DOHH2 (cell line): ENCODE results near the gene FKBP5.

ENCODE experiments used
- CTCF ChIP-seq: fragments of 200-600 bp; sonication (generic); IDR thresholded peaks from one replicate; pipeline ENCODE4 v1.5.1; 2014; ENCODE audit warnings: antibody characterized with exemption, mild to moderate bottlenecking, low read depth, low read length; ENCODE audit not compliant: poor library complexity, severe bottlenecking
- EZH2phosphoT487 ChIP-seq: fragments of 200-600 bp; sonication (generic); IDR thresholded peaks from 2 replicates; pipeline ENCODE4 v1.6.1; 2017; ENCODE audit warnings: borderline replicate concordance, mild to moderate bottlenecking, antibody characterized with exemption, low read length, moderate library complexity, mixed read lengths

DNA sequence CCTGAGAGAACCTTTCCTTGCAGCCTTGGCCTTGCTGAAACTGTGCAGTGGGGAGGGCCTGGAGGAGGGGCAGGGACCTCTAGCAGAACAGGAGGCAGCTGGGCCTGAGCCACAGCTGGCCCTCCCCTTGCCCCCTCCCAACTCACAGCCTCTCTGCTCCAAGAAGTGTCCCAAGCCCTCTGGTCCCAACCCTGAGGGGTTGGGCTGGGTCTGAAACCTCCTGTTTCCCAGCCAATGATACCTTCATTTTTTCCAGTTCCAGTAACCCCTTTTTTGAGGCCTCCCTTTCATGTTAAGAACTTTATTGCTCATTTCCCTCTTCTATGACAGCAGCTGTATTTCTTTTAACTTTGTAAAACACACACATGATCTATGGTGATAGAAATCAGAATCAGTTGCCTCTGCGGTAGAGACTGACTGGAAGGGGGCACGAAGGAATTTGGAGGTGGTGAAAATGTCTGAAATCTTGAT lies 30.2 kb upstream of the FKBP5 start:
- TF ChIP-seq CTCF (no peak), EZH2phosphoT487 (no peak)
